Activated T-cell treated with anti-CD3 and anti-CD28 coated beads for 4 hours (primary cell): ENCODE measurements around the gene CNTNAP5.

ENCODE experiments used
- DNase-seq: peaks from one replicate; pipeline ENCODE4 v3.0.0-alpha.2; 2020

Gene CNTNAP5

GRCh38 chr2:124161542-124161941 is 136.5 kb downstream of the CNTNAP5 start:
- DNase-seq, result no peak

- DNase-seq, result no peak
These were observed 137.2 kb downstream of the CNTNAP5 start for GRCh38 chr2:124162256-124162655.

- no peak for DNase-seq
These were observed 138.8 kb downstream of the CNTNAP5 start for GRCh38 chr2:124163840-124164239.

- no peak for DNase-seq
These were observed 140.6 kb downstream of the CNTNAP5 start for GRCh38 chr2:124165698-124166097.

- DNase-seq, result no peak
These were observed 146.5 kb downstream of the CNTNAP5 start for GRCh38 chr2:124171472-124172063.

- DNase-seq, result no peak
These were observed 153.6 kb downstream of the CNTNAP5 start for GRCh38 chr2:124178719-124179118.

GRCh38 chr2:124180635-124181034 is 155.5 kb downstream of the CNTNAP5 start:
- no peak for DNase-seq

- DNase-seq, result no peak
These were observed 161.7 kb downstream of the CNTNAP5 start for GRCh38 chr2:124186801-124187200.

- DNase-seq, result no peak
These were observed 162.9 kb downstream of the CNTNAP5 start for GRCh38 chr2:124187948-124188347.

- no peak for DNase-seq
These were observed 168.6 kb downstream of the CNTNAP5 start for GRCh38 chr2:124193706-124194105.

GRCh38 chr2:124201713-124202112 is 176.6 kb downstream of the CNTNAP5 start:
- DNase-seq, result no peak

- no peak for DNase-seq
These were observed 184.4 kb downstream of the CNTNAP5 start for GRCh38 chr2:124209441-124209840.

GRCh38 chr2:124211461-124211860 is 186.4 kb downstream of the CNTNAP5 start:
- no peak for DNase-seq

- DNase-seq, result no peak
These were observed 189.0 kb downstream of the CNTNAP5 start for GRCh38 chr2:124213977-124214587.

GRCh38 chr2:124246170-124246569 is 221.1 kb downstream of the CNTNAP5 start:
- no peak for DNase-seq

GRCh38 chr2:124248386-124248785 is 223.3 kb downstream of the CNTNAP5 start:
- no peak for DNase-seq

- no peak for DNase-seq
These were observed 225.3 kb downstream of the CNTNAP5 start for GRCh38 chr2:124250433-124250832.

- no peak for DNase-seq
These were observed 229.5 kb downstream of the CNTNAP5 start for GRCh38 chr2:124254621-124255020.

GRCh38 chr2:124257120-124257519 is 232.0 kb downstream of the CNTNAP5 start:
- no peak for DNase-seq

GRCh38 chr2:124258140-124258880 is 233.2 kb downstream of the CNTNAP5 start:
- no peak for DNase-seq

GRCh38 chr2:124261456-124261855 is 236.4 kb downstream of the CNTNAP5 start:
- DNase-seq, result no peak

- no peak for DNase-seq
These were observed 239.5 kb downstream of the CNTNAP5 start for GRCh38 chr2:124264551-124265091.

GRCh38 chr2:124267794-124268193 is 242.7 kb downstream of the CNTNAP5 start:
- DNase-seq, result no peak

GRCh38 chr2:124269348-124269747 is 244.3 kb downstream of the CNTNAP5 start:
- DNase-seq, result no peak
